GM18526 (cell line): ENCODE data around the gene DOK6.

ENCODE experiments used
- POLR2A ChIP-seq: IDR thresholded peaks from 3 replicates; pipeline ENCODE4 v1.6.1; 2011; ENCODE audit not compliant: insufficient read length; ENCODE audit errors: extremely low read depth

Gene DOK6

GRCh38 chr18:69887256-69887655, 486.6 kb downstream of the DOK6 start:
- no peak for TF ChIP-seq POLR2A

- no peak for TF ChIP-seq POLR2A
Measured at GRCh38 chr18:69889009-69889408, 488.3 kb downstream of the DOK6 start.

GRCh38 chr18:69890558-69890957, 489.9 kb downstream of the DOK6 start:
- TF ChIP-seq POLR2A: no peak

GRCh38 chr18:69894467-69894866, 493.8 kb downstream of the DOK6 start:
- TF ChIP-seq POLR2A: no peak

- TF ChIP-seq POLR2A: no peak
Measured at GRCh38 chr18:69895066-69896047, 494.7 kb downstream of the DOK6 start.

DNA sequence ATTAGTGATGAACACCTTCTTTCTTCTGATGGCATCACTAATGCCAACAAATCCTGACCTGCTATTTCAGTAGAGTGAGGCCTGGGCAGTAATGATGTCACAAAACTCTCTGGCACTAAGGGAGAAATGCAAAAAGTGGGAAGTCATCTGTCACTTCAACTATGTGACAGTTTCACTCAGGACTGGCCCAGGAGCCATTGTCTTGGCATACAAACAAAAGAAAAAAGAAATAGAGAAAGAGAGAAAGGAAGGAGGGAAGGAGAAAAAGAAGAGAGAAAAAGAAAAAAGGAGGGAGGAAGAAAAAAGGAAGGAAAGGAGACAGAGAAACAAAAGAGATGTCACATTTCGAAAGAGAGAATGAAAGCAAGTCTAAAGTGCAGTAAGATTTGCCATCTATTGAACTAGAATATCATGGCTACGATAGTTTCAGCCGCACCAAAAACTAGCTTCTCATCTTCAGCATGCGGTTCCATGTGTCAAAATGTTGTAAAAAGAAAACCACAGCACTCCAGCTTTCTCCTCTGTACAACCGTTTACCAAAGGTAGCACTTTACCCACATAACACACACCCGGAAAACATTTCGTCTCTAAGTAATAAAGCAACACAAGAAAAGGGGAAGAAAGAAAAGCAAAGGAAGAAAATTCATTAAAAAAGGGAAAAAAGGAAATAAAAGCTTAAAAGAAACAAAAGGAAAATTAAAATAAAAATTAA, 496.9 kb downstream of the DOK6 start:
- no peak for TF ChIP-seq POLR2A

DNA sequence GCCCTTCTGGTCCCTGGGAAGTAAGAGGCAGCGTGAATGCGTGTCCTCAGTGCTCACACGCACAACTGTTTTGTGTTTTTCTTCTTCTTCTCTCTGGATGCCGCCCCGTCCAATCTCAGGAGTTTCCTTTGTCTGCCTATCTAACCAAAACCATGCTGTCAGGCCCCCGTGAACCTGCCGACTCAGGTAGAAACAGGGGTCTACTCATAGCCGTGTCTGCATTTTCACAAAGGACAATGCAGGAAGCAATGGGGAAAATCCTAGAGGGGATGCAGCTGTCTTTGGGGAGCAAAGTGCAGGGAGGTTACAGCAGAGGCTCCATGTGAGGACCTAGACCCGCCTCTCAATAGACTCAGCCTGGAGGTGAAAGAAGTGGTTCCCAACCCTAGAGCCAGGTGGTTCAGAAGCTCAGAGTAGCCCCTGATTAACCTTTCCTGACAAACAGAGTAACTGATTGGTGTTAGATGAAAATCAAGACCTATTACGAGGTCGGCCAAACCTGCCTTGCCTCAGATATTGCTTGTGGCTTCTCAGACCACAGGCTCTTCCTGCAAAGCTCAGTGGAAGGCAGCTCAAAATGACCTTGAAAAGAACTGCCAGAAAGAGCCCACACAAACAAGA, 497.7 kb downstream of the DOK6 start:
- no peak for TF ChIP-seq POLR2A
